GM12872 (cell line): Measurements from ENCODE around the gene ACACA.
A peak's percentile ranks its signal among the peaks of the same experiment; 100 is the strongest.

ENCODE experiments used
- CTCF ChIP-seq: IDR thresholded peaks from 3 replicates; pipeline ENCODE4 v1.5.1; 2011; ENCODE audit warnings: low read depth, mild to moderate bottlenecking, low read length, moderate library complexity; ENCODE audit not compliant: insufficient read depth

The ACACA gene

GRCh38 chr17:37373530-37374159 is 33.0 kb downstream of the ACACA start:
- TF ChIP-seq CTCF, result peak; percentile 99

DNA sequence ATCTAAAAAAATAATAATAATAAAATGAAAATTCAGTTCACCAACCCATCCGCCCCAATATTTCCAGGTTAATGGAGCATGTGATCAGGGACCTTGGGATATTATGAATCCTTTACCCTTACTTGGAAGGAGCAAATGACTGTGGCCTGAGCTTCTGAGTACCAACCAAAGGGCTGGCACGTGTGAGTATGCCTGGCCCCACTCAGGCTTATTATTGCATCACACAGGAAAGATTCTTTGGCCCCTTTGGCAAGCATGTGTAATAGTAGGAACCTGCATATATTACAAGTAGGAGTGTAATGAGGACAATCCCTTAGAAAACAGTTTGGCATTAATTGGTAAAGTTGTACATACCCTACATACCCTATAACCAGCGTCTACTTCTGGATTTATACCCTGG is 38.1 kb downstream of the ACACA start:
- TF ChIP-seq CTCF, result no peak

- TF ChIP-seq CTCF, result no peak
Measured at GRCh38 chr17:37365589-37365988, 41.0 kb downstream of the ACACA start.

DNA sequence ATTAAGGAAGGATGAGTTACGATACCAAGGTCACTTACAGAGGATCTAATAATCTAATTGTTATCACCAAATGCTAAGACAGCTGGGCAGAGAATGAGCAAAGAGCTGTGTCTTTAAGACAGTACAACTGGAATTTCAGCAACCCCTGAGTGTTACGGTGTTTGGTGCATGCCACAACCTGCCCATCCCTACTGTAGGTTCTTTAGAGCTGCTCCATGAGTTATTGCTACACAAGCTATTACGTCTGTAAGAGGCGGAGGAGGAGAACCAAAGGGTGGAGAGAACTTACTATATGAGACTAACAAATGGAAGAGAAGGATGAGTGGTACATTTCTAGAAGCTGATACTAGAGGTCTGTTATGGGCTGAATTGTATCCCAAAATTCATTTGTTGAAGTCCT is 45.1 kb downstream of the ACACA start:
- no peak for TF ChIP-seq CTCF

GRCh38 chr17:37360632-37361031 is 46.0 kb downstream of the ACACA start:
- no peak for TF ChIP-seq CTCF

DNA sequence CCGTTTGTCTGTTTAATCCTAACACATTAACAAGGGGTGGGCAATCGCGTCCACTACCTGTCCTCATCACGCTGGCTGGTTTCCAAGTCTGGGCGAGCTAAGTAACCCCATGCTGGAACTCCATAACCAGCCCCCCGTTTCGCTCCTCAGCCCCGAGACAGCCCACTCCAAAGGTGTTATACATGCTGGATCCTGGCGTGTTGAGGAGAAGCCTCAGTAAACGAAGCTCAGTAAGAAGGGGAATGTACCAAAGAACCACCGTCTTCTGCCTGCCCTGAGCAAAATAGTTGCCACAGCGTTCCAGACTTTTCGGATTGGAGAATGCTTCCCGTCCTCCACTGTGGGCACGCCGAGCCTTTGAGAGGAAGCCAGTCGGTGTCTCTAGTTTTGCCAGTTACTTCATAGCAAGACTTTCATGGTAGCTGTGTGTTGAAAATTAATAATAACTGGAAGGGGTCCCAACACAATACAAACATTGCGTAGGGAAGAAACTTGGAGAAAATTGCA is 46.9 kb downstream of the ACACA start:
- TF ChIP-seq CTCF, result no peak

DNA sequence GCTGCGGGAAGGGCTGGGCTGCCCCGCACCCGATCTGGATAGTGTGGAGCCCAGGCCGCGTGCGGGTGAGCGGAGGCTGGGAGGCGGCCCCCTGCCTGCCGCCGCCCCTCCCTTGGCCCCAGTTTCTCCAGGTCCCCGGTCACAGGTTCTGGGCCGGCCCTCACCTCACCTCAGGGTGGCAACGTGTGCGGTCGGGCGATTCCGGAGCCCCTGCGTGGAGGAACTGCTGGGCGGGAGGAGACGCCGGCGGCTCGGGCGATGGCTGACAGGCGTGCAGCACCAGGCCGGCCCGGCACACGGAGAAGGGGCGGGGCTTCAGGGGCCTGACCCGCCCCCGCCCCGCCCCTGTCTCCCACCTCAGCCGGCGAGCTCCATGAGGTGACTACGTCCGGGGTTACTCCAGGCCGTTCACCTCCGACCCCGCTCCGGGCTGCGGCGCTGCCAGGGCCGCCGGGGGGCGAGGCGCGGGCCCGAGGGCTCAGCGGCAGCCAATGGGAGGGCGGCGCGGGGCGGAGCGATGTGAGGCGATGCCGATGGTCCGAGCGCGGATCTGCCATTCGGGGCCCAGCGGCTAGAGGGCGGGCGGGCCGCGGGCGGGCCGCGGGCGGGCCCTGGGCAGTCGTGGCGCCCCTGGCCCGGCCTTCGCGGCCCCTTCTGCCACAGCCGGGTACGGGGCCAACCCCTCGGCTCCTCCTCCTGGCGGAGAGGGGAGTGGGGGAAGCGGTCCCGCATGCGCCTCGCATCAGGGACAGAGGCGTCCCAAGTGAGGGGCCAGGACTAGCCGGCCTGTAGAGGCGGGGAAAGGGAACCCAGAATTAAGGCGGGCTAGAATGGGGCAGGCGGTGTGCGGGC is 47.6 kb downstream of the ACACA start:
- peak; percentile 22; the same call in 1 of the 3 replicates for TF ChIP-seq CTCF
